Stimulated activated CD8-positive, alpha-beta memory T cell treated with anti-CD3 and anti-CD28 coated beads, Interleukin-12 subunit alpha, Interleukin-12 subunit beta, amount 100 ng/mL, for 24 hours (primary cell): ENCODE data around the gene SERPINI2.

Source experiments
- DNase-seq: peaks from one replicate; pipeline ENCODE4 v3.0.0-alpha.2; 2020; ENCODE audit errors: extremely low read depth

Gene SERPINI2

GRCh38 chr3:167473863-167474262, at the start of gene SERPINI2:
Gene SERPINI2 (minus strand): TSS chr3:167474042. CDS start chr3:167471834, 2,208 bp downstream.
- no peak for DNase-seq

GRCh38 chr3:167521006-167521355, 47.1 kb upstream of the SERPINI2 start:
- no peak for DNase-seq

- no peak for DNase-seq
These were observed 46.6 kb upstream of the SERPINI2 start for GRCh38 chr3:167520266-167521005.

GRCh38 chr3:167507954-167508353, 34.1 kb upstream of the SERPINI2 start:
- no peak for DNase-seq

- DNase-seq: no peak
These were observed 28.6 kb upstream of the SERPINI2 start for GRCh38 chr3:167502401-167502800.

- no peak for DNase-seq
These were observed 28.1 kb upstream of the SERPINI2 start for GRCh38 chr3:167501941-167502340.

GRCh38 chr3:167497903-167498302, 24.1 kb upstream of the SERPINI2 start:
- no peak for DNase-seq

- DNase-seq: no peak
These were observed 19.4 kb upstream of the SERPINI2 start for GRCh38 chr3:167493244-167493643.

GRCh38 chr3:167491621-167492020, 17.8 kb upstream of the SERPINI2 start:
- DNase-seq: no peak

- no peak for DNase-seq
These were observed 15.7 kb upstream of the SERPINI2 start for GRCh38 chr3:167489571-167489970.

- DNase-seq: no peak
These were observed 13.7 kb upstream of the SERPINI2 start for GRCh38 chr3:167487556-167487955.

GRCh38 chr3:167484551-167484950, 10.7 kb upstream of the SERPINI2 start:
- DNase-seq: no peak

- no peak for DNase-seq
These were observed 10.1 kb upstream of the SERPINI2 start for GRCh38 chr3:167483708-167484475.

GRCh38 chr3:167481164-167481563, 7.3 kb upstream of the SERPINI2 start:
- DNase-seq: no peak

- no peak for DNase-seq
These were observed 6.9 kb upstream of the SERPINI2 start for GRCh38 chr3:167480748-167481147.

GRCh38 chr3:167469381-167469780, 4.5 kb downstream of the SERPINI2 start:
- no peak for DNase-seq

GRCh38 chr3:167467848-167468611, 5.8 kb downstream of the SERPINI2 start:
- DNase-seq: no peak

GRCh38 chr3:167466966-167467365, 6.9 kb downstream of the SERPINI2 start:
- no peak for DNase-seq

GRCh38 chr3:167456157-167456799, 17.6 kb downstream of the SERPINI2 start:
- no peak for DNase-seq

- no peak for DNase-seq
These were observed 20.0 kb downstream of the SERPINI2 start for GRCh38 chr3:167453815-167454214.

GRCh38 chr3:167451282-167451681, 22.6 kb downstream of the SERPINI2 start:
- DNase-seq: no peak

GRCh38 chr3:167450675-167451074, 23.2 kb downstream of the SERPINI2 start:
- no peak for DNase-seq
